NCI-H128 (cell line): ENCODE data around the gene TMEFF1.

Source experiments
- DNase-seq: peaks from one replicate; lab custom pipeline; 2025; ENCODE audit not compliant: unreplicated experiment; lab: John Stamatoyannopoulos, UW

The TMEFF1 gene

GRCh38 chr9:100445903-100446549, 26.9 kb upstream of the TMEFF1 start:
- no peak for DNase-seq

GRCh38 chr9:100447041-100447440, 25.9 kb upstream of the TMEFF1 start:
- no peak for DNase-seq

- DNase-seq, result no peak
These were observed 24.7 kb upstream of the TMEFF1 start for GRCh38 chr9:100448266-100448665.

GRCh38 chr9:100449420-100449819, 23.5 kb upstream of the TMEFF1 start:
- DNase-seq, result no peak

GRCh38 chr9:100452894-100453293, 20.1 kb upstream of the TMEFF1 start:
- no peak for DNase-seq

GRCh38 chr9:100455470-100455869, 17.5 kb upstream of the TMEFF1 start:
- DNase-seq, result no peak

- no peak for DNase-seq
These were observed 15.4 kb upstream of the TMEFF1 start for GRCh38 chr9:100457517-100457916.

- DNase-seq, result no peak
These were observed 13.0 kb upstream of the TMEFF1 start for GRCh38 chr9:100459963-100460362.

- no peak for DNase-seq
These were observed 7.7 kb upstream of the TMEFF1 start for GRCh38 chr9:100465274-100465673.

GRCh38 chr9:100465761-100466160, 7.2 kb upstream of the TMEFF1 start:
- DNase-seq, result no peak

GRCh38 chr9:100466171-100466828, 6.6 kb upstream of the TMEFF1 start:
- DNase-seq, result no peak

GRCh38 chr9:100466829-100467221, 6.1 kb upstream of the TMEFF1 start:
- no peak for DNase-seq

GRCh38 chr9:100468041-100468440, 4.9 kb upstream of the TMEFF1 start:
- DNase-seq, result no peak

GRCh38 chr9:100472268-100472667, 681 bp upstream of the TMEFF1 start:
- DNase-seq, result no peak

GRCh38 chr9:100473276-100474081, 530 bp downstream of the TMEFF1 start:
- DNase-seq, result no peak

GRCh38 chr9:100474082-100474923, 1.4 kb downstream of the TMEFF1 start:
- no peak for DNase-seq

- no peak for DNase-seq
These were observed 2.0 kb downstream of the TMEFF1 start for GRCh38 chr9:100474924-100475276.

GRCh38 chr9:100477241-100477640, 4.3 kb downstream of the TMEFF1 start:
- DNase-seq, result no peak

- no peak for DNase-seq
These were observed 5.2 kb downstream of the TMEFF1 start for GRCh38 chr9:100478192-100478591.

GRCh38 chr9:100479820-100480219, 6.9 kb downstream of the TMEFF1 start:
- DNase-seq, result no peak

- no peak for DNase-seq
These were observed 12.2 kb downstream of the TMEFF1 start for GRCh38 chr9:100485196-100485595.
